ENCODE results near the gene UBR3. TPM values are rescaled to one million over a fixed set of nuclear protein-coding genes. Genes with fewer than 3 reads are reported as not detected.
A peak's percentile ranks its signal among the peaks of the same experiment; 100 is the strongest.

UBR3 gene
- total RNA-seq, 1 experiment from 2014 or later, result 21.9 TPM

- Histone ChIP-seq H3K4me2 (peak within 1 kb of the TSS; percentile 85), H3K9me3 (ENCODE audit: insufficient read depth, low read depth) (no peaks in the 10 kb centered on the region), H3K36me3 (ENCODE audit: low read depth) (no peaks in the 10 kb centered on the region), H3K79me2 (ENCODE audit: low read depth) (peaks cover 49% of the 10 kb centered on the region), H3K27me3 (ENCODE audit: insufficient read depth, low read depth) (no peaks in the 10 kb centered on the region), H3K27ac (peak within 1 kb of the TSS; percentile 79), H3K9me2 (ENCODE audit: insufficient read depth) (no peaks in the 10 kb centered on the region), H3K4me3 (peak within 1 kb of the TSS; percentile 94), H4K20me1 (ENCODE audit: insufficient read depth) (no peaks in the 10 kb centered on the region; the same call in 1 of the 2 replicates), H3K4me1 (replicated peaks; ENCODE audit: insufficient read depth) (no peaks in the 10 kb centered on the region), H2AFZ (peak within 1 kb of the TSS; percentile 87), H3F3A (ENCODE audit: insufficient read depth, low read depth) (no peaks in the 10 kb centered on the region)
- CTCF ChIA-PET, result no interaction called here
- DNase-seq, result peak; percentile 81 to 84
- intact Hi-C loops (cut with micrococcal nuclease; ENCODE audit: unreplicated experiment), result loop anchor here (2.0 kb wide), 1 partner anchor 26 kb away; the partner anchor contains the start of gene METTL5
- BruUV-seq (replicated peaks), result TSS peak; percentile 69
- no peak for TF ChIP-seq EZH2 (IDR thresholded peaks at IDR 0.05; ENCODE audit: low read depth)
- TF ChIP-seq, protein P1, sequence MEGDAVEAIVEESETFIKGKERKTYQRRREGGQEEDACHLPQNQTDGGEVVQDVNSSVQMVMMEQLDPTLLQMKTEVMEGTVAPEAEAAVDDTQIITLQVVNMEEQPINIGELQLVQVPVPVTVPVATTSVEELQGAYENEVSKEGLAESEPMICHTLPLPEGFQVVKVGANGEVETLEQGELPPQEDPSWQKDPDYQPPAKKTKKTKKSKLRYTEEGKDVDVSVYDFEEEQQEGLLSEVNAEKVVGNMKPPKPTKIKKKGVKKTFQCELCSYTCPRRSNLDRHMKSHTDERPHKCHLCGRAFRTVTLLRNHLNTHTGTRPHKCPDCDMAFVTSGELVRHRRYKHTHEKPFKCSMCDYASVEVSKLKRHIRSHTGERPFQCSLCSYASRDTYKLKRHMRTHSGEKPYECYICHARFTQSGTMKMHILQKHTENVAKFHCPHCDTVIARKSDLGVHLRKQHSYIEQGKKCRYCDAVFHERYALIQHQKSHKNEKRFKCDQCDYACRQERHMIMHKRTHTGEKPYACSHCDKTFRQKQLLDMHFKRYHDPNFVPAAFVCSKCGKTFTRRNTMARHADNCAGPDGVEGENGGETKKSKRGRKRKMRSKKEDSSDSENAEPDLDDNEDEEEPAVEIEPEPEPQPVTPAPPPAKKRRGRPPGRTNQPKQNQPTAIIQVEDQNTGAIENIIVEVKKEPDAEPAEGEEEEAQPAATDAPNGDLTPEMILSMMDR (conservative IDR thresholded peaks at IDR 0.05), result no peak
- POLR2A ChIA-PET (ENCODE audit: unreplicated experiment), result interaction anchor here (0.5 to 0.6 kb wide), 2 partner anchors 18 to 147 kb away, joined by 3 to 5 read pairs; no protein-coding TSS in a partner anchor
These were observed 28.3 kb upstream of the UBR3 start, which contains the start of gene SSB for GRCh38 chr2:169798718-169799592. Gene SSB (plus strand): TSS chr2:169798871. CDS start chr2:169800961, 2,090 bp downstream.

- no peak for DNase-seq
- ChIA-PET CTCF (no interaction called here), POLR2A (ENCODE audit: unreplicated experiment) (no interaction called here)
- H3K4me1 ChIP-seq (replicated peaks; ENCODE audit: insufficient read depth), result no peaks in the 10 kb centered on the region
- H3K4me2 ChIP-seq, result no peak overlapping the region
- no peaks in the 10 kb centered on the region for H3K27me3 ChIP-seq (ENCODE audit: insufficient read depth, low read depth)
- no TSS peak for BruUV-seq (replicated peaks)
- no peak overlapping the region for H2AFZ ChIP-seq
- intact Hi-C loops (cut with micrococcal nuclease; ENCODE audit: unreplicated experiment), result no loop called here
- H3K79me2 ChIP-seq (ENCODE audit: low read depth), result peaks cover 49% of the 10 kb centered on the region
- peaks cover 8% of the 10 kb centered on the region; the same call in 1 of the 2 replicates for H3F3A ChIP-seq (ENCODE audit: insufficient read depth, low read depth)
- no peaks in the 10 kb centered on the region; the same call in 1 of the 2 replicates for H4K20me1 ChIP-seq (ENCODE audit: insufficient read depth)
- no peaks in the 10 kb centered on the region for H3K9me2 ChIP-seq (ENCODE audit: insufficient read depth)
- H3K36me3 ChIP-seq (ENCODE audit: low read depth), result 0 out of 2 replicates have a peak, but pooled peaks cover 18% of the 10 kb centered on the region
- H3K9me3 ChIP-seq (ENCODE audit: insufficient read depth, low read depth), result no peaks in the 10 kb centered on the region
- TF ChIP-seq EZH2 (IDR thresholded peaks at IDR 0.05; ENCODE audit: low read depth), result no peak
- TF ChIP-seq, protein P1 (conservative IDR thresholded peaks at IDR 0.05), result no peak
- H3K27ac ChIP-seq, result no peak overlapping the region
- no peak overlapping the region for H3K4me3 ChIP-seq
These were observed 23.8 kb upstream of the UBR3 start for GRCh38 chr2:169803480-169803879.

- ChIA-PET CTCF (no interaction called here), POLR2A (ENCODE audit: unreplicated experiment) (no interaction called here)
- Histone ChIP-seq H4K20me1 (ENCODE audit: insufficient read depth) (peaks cover 3% of the 10 kb centered on the region; the same call in 1 of the 2 replicates), H3K27me3 (ENCODE audit: insufficient read depth, low read depth) (no peaks in the 10 kb centered on the region), H3K4me3 (no peak overlapping the region), H3F3A (ENCODE audit: insufficient read depth, low read depth) (peaks cover 14% of the 10 kb centered on the region), H3K79me2 (ENCODE audit: low read depth) (peaks cover 22% of the 10 kb centered on the region), H2AFZ (no peak overlapping the region), H3K4me2 (no peak overlapping the region), H3K9me3 (ENCODE audit: insufficient read depth, low read depth) (no peaks in the 10 kb centered on the region), H3K36me3 (ENCODE audit: low read depth) (peaks cover 29% of the 10 kb centered on the region), H3K4me1 (replicated peaks; ENCODE audit: insufficient read depth) (no peaks in the 10 kb centered on the region), H3K9me2 (ENCODE audit: insufficient read depth) (no peaks in the 10 kb centered on the region), H3K27ac (no peak overlapping the region)
- TF ChIP-seq, protein P1 (conservative IDR thresholded peaks at IDR 0.05), result no peak
- TF ChIP-seq EZH2 (IDR thresholded peaks at IDR 0.05; ENCODE audit: low read depth), result no peak
- intact Hi-C loops (cut with micrococcal nuclease; ENCODE audit: unreplicated experiment), result no loop called here
- no peak for DNase-seq
- BruUV-seq (replicated peaks), result no TSS peak
These were observed 20.7 kb upstream of the UBR3 start for GRCh38 chr2:169806586-169806985.
